Upper lobe of left lung (tissue), 6 donors: ENCODE results near the gene LDAH. TPM values are rescaled to one million over a fixed set of nuclear protein-coding genes. Genes with fewer than 3 reads are reported as not detected.

Experiments
- ATAC-seq, 2 donors: fragments of 200-7000 bp; cut with Tn5 transposase; one replicate each; pipeline ENCODE4 v1.9.1; 2022; ENCODE audit warnings: mild to moderate bottlenecking in 2 of 2, moderate library complexity in 2 of 2; ENCODE audit not compliant: low FRiP score in 2 of 2
- DNase-seq, 2 donors: peaks; one replicate each; pipeline ENCODE4 v3.0.0-alpha.2; 2019 to 2020
- H3K27ac ChIP-seq, 4 donors: fragments of 200-600 bp; sonication (generic); one replicate each; pipeline ENCODE4 v1.5.1; 2016 to 2019
- H3K27me3 ChIP-seq, 4 donors: fragments of 200-600 bp; sonication (generic); one replicate each; pipeline ENCODE4 v1.5.1; 2017 to 2019
- H3K36me3 ChIP-seq, 4 donors: fragments of 200-600 bp; sonication (generic); one replicate each; pipeline ENCODE4 v1.5.1; 2016 to 2019
- H3K4me1 ChIP-seq, 4 donors: fragments of 200-600 bp; sonication (generic); one replicate each; pipeline ENCODE4 v1.5.1; 2018 to 2019
- H3K4me3 ChIP-seq, 4 donors: fragments of 200-600 bp; sonication (generic); one replicate each; pipeline ENCODE4 v1.5.1; 2017 to 2019; ENCODE audit warnings: mild to moderate bottlenecking in 2 of 4, moderate library complexity in 1 of 4
- H3K9me3 ChIP-seq, 4 donors: fragments of 200-600 bp; sonication (generic); one replicate each; pipeline ENCODE4 v1.5.1; 2018 to 2019
- EP300 ChIP-seq, 4 donors: sonication (generic); formaldehyde crosslinking; IDR thresholded peaks; one replicate each; pipeline ENCODE4 v1.5.1; 2017; ENCODE audit warnings: antibody characterized with exemption in 4 of 4, control low read depth in 2 of 4
- POLR2A ChIP-seq, 4 donors: fragments of 450-650 bp; IDR thresholded peaks; one replicate each; pipeline ENCODE4 v1.5.1; 2016 to 2017; ENCODE audit warnings: antibody characterized with exemption in 4 of 4, mild to moderate bottlenecking in 2 of 4
- POLR2AphosphoS5 ChIP-seq, 2 donors: sonication (generic); formaldehyde crosslinking; IDR thresholded peaks; one replicate each; pipeline ENCODE4 v1.5.1; 2017; ENCODE audit warnings: antibody characterized with exemption in 2 of 2
- WGBS, 2 donors: methylation state at CpG; one replicate each; pipeline ENCODE4 v1.1.5; 2017 to 2018; 5-methylcytosine and 5-hydroxymethylcytosine counted together
- total RNA-seq, 6 donors: library from RNA; depleted of rRNA in 4 of 6; stranded (reverse); fragments of >200 nt in 4 of 6; gene quantifications; one replicate each; pipeline versions ENCODE4 v1.1.0 to v1.2.1, GENCODE V29; 2016 to 2021
- TF ChIP-seq, protein P1 (sequence below), 6 experiments: fragments of 450-650 bp in 4 of 6; fragments of 200-600 bp in 2 of 6; sonication (generic) in 2 of 6; IDR thresholded peaks; one replicate each; pipeline ENCODE4 v1.5.1; 2016 to 2019; ENCODE audit warnings: antibody characterized with exemption in 6 of 6
- donor health status: DM: no; HTN: no; CAD: no; lungs with moderate emphysema.
- donor health status: DM: no; HTN: yes; CAD: no; lungs with severe emphysema.

LDAH gene
- total RNA-seq, 6 donors from 2014 or later = 7.3 to 18.9 (median 13.0) TPM

DNA sequence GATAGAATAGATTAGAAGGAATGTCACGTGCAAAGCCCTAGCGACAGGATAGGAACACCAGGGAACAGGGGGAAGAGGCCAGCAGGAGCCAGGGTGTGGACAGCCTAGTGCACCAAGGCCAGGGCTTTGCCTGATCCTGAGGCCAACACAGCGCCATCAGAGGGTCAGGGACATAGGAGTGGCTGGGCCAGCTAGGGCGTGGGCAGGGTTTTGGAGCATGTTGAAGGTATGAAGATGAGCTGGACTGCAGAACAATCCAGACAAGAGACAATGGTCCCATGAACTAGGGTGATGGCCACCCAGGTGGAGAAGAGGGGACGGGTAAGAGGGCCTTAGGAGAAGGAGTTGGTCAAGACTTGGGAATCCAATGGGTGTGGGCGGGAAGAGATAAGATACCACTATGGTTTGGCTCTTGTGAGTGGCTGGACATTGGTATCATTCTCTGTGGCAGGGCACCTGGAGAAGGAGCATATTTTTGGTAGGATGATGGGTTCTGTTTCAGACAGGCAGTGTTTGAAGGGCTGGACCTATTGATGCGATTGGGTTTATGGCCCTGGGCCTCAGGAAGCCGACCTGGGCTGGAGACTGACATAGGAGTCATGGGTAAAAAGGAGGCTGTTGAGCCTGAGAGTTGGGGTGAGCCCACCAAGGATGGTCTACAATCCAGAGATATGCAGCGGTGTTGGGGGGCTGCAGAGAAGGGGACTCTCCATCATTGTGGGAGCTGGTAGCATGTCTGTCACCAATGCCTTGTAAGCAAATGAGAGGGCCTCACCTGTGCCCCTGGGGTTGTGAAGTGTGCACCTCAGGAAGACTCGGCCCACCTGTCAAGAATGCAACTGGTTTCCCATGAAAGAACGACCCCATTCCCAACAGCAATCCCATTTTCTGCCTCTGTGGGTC is 170.0 kb downstream of the LDAH start:
- no peaks in the 10 kb centered on the region for H3K36me3 ChIP-seq
- no peaks in the 10 kb centered on the region for H3K9me3 ChIP-seq
- TF ChIP-seq EP300 (IDR thresholded peaks at IDR 0.05) (no peak), POLR2AphosphoS5 (IDR thresholded peaks at IDR 0.05) (no peak), POLR2A (IDR thresholded peaks at IDR 0.05) (no peak)
- TF ChIP-seq, protein P1, sequence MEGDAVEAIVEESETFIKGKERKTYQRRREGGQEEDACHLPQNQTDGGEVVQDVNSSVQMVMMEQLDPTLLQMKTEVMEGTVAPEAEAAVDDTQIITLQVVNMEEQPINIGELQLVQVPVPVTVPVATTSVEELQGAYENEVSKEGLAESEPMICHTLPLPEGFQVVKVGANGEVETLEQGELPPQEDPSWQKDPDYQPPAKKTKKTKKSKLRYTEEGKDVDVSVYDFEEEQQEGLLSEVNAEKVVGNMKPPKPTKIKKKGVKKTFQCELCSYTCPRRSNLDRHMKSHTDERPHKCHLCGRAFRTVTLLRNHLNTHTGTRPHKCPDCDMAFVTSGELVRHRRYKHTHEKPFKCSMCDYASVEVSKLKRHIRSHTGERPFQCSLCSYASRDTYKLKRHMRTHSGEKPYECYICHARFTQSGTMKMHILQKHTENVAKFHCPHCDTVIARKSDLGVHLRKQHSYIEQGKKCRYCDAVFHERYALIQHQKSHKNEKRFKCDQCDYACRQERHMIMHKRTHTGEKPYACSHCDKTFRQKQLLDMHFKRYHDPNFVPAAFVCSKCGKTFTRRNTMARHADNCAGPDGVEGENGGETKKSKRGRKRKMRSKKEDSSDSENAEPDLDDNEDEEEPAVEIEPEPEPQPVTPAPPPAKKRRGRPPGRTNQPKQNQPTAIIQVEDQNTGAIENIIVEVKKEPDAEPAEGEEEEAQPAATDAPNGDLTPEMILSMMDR (IDR thresholded peaks at IDR 0.05) = no peak
- no peaks in the 10 kb centered on the region for H3K27me3 ChIP-seq
- peaks cover 23 to 25% (median 25%) of the 10 kb centered on the region in 4 donors for H3K4me1 ChIP-seq
- ATAC-seq (no peak), DNase-seq (no peak)
- H3K4me3 ChIP-seq = no peak overlapping the region
- no peak overlapping the region for H3K27ac ChIP-seq
- 93 to 95% methylated on average over 11 of the region's 11 CpGs for WGBS, 2 donors

DNA sequence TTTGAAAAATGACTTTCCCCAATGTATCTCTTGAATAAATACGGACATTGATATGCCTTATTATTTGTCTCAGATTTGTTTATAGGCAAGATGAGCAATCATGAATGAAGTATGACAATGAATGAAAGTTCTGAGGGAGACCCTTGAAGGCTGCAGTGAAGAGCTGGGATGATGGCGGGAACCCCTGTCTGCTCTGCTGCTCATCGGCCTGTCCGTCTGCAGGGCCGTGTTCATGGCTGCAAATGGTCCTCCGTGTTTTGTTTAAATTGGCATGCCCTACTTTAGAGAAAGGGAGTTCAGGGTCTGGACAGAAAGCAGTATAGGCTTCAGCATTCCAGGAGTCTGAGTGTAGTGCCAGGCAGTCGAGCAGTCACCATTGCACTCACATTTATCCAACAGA is 170.8 kb downstream of the LDAH start:
- TF ChIP-seq EP300 (IDR thresholded peaks at IDR 0.05) = no peak
- TF ChIP-seq POLR2A (IDR thresholded peaks at IDR 0.05) = no peak
- TF ChIP-seq, protein P1 (IDR thresholded peaks at IDR 0.05) = no peak
- TF ChIP-seq POLR2AphosphoS5 (IDR thresholded peaks at IDR 0.05) = no peak
- no peak for ATAC-seq
- Histone ChIP-seq H3K36me3 (no peaks in the 10 kb centered on the region), H3K4me1 (peaks cover 25 to 29% (median 26%) of the 10 kb centered on the region in 4 donors), H3K27me3 (no peaks in the 10 kb centered on the region), H3K9me3 (no peaks in the 10 kb centered on the region), H3K4me3 (no peak overlapping the region), H3K27ac (no peak overlapping the region)
- DNase-seq = no peak
- whole genome bisulfite sequencing, 2 donors = 93 to 95% methylated on average over 7 of the region's 7 CpGs

DNA sequence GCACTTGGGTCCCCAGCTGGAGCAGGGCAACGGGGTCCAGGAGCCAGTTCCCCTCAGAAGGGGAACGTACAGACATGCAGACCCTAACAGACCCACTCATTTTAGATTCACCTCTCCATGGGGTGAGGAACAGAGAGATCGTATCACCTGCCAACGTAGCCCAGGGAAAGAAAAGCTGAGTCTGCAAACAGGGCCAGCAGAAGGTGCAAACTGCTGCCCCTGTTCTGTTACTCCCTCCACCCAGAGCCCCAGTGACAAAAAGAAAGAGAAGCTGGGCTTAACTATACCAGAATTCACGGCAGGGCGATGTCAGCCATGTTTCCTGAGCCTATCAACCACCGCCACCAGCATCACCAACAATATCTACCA is 171.2 kb downstream of the LDAH start:
- ATAC-seq (no peak), DNase-seq (no peak)
- Histone ChIP-seq H3K27me3 (no peaks in the 10 kb centered on the region), H3K9me3 (no peaks in the 10 kb centered on the region), H3K27ac (peak overlapping the region; percentile 89 to 98 (median 92)), H3K36me3 (peaks cover 0 to 2% (median under 1%) of the 10 kb centered on the region in 4 donors), H3K4me1 (peaks cover 25 to 29% (median 26%) of the 10 kb centered on the region in 4 donors), H3K4me3 (peak overlapping the region in 3 of 4 donors; percentile 79 to 96 (median 86))
- WGBS, 2 donors = 77 to 86% methylated on average over 7 of the region's 7 CpGs
- TF ChIP-seq, protein P1 (IDR thresholded peaks at IDR 0.05) = no peak
- TF ChIP-seq POLR2A (IDR thresholded peaks at IDR 0.05) = no peak
- no peak for TF ChIP-seq EP300 (IDR thresholded peaks at IDR 0.05)
- TF ChIP-seq POLR2AphosphoS5 (IDR thresholded peaks at IDR 0.05) = no peak

DNA sequence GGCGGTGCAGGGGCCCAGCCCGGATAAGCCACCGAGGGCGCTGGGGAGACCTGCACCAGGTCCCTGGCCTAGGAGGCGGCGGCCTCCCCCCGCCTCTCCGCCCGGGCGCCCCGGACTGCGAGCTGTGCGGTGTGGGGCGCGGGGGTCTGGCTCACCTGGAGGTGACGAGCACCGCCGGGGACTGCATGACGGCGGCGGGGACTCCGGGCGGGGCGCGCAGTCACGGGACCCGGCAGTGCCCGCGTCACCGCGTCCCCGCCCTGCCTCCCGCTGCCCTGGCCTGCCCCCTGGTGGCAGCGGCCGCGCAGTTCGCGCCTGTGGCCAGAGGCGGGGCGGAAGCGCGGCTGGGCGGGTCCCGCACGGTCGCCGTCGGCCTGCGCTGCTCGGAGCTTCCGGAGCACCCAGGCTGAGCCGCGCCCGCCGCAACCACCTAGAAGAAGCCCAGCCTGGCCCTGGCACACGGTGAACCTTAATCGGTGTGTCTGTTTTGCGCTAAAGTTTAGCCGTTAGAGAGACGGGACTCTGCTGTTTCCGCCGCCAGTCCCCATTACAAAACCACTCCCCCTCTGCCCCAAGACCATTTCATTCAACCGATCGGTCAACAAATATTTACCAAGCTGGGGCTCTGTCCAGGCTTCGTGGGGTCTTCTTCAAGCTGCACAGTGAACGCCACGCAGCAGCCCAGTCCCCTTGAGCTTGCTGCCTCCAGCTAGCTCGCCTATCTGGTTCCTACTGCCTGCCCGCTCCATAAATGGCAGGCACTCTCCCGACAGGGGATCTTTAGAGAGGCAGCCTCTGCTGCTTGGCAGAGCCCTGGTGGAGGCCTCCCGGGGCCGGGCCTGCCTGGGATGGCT is 171.8 kb downstream of the LDAH start, which contains the start of gene HS1BP3:
Gene HS1BP3, minus strand, starts transcription at position 222 of the 854 bp plus-strand sequence. Its CDS starts 35 bp downstream, at position 187.
- Histone ChIP-seq H3K4me3 (peak within 1 kb of the TSS; percentile 79 to 96 (median 86)), H3K27me3 (no peaks in the 10 kb centered on the region), H3K27ac (peak within 1 kb of the TSS; percentile 89 to 98 (median 92)), H3K4me1 (peaks cover 25 to 29% (median 26%) of the 10 kb centered on the region in 4 donors), H3K9me3 (no peaks in the 10 kb centered on the region), H3K36me3 (peaks cover 0 to 8% (median 4%) of the 10 kb centered on the region in 4 donors)
- TF ChIP-seq EP300 (IDR thresholded peaks at IDR 0.05) (peak in 1 of 4 donors; percentile 63), POLR2AphosphoS5 (IDR thresholded peaks at IDR 0.05) (peak; percentile 39 to 72), POLR2A (IDR thresholded peaks at IDR 0.05) (peak in 3 of 4 donors; percentile 76 to 94 (median 90))
- TF ChIP-seq, protein P1 (IDR thresholded peaks at IDR 0.05) = peak; percentile 96 to 100 (median 100)
- ATAC-seq = peak; percentile 94 to 98
- peak; percentile 94 to 98 for DNase-seq
- 2 to 3% methylated on average over 9 to 36 of the region's 72 CpGs for WGBS, 2 donors
